NCI-H345 (cell line): ENCODE results near the gene SHROOM1.
A peak's percentile ranks its signal among the peaks of the same experiment; 100 is the strongest.
"Not testable (repeated sequence)": the region's sequence is repeated elsewhere in the genome, so short reads cannot be mapped to it uniquely, and the experiment has no call there.

ENCODE experiments used
- DNase-seq: peaks from one replicate; lab custom pipeline; 2025; lab: John Stamatoyannopoulos, UW

The SHROOM1 gene

DNA sequence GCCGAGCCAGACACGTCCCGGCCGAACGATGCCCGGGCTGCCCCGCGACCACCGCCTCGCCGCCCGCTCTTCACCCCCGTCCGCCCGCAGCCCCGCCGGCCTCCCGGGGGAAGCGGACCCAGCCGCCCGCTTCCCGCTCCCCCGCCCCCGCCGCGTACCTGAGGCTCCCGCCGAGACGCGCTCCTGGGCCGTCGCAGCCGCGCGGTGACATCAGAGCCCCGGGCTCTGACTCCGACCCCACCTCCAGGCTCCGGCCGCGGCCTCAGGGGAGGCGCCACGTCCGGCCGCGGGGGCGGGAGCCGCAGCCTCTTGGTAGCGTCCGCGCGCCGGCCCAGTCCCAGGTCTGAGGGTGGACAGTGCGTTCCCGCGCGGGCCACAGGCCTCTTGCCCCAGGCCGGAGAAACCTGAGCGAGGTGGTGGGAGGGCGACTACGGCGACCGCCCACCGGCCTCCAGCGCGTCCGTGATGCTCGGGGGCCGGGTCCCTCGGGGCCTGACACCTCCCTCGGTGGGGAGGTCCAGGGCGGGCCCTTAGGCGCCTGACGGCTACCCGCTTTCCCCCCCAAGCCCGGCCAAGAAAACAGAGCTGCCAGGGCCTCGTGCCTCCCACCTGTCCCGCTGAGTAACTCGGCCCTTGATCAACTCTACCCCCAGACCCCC lies at the start of gene SHROOM1:
SHROOM1 (minus strand) TSS at position 212 of the 659 bp plus-strand sequence. CDS start 4,507 bp downstream, outside the sequence.
- DNase-seq, result peak; percentile 34

DNA sequence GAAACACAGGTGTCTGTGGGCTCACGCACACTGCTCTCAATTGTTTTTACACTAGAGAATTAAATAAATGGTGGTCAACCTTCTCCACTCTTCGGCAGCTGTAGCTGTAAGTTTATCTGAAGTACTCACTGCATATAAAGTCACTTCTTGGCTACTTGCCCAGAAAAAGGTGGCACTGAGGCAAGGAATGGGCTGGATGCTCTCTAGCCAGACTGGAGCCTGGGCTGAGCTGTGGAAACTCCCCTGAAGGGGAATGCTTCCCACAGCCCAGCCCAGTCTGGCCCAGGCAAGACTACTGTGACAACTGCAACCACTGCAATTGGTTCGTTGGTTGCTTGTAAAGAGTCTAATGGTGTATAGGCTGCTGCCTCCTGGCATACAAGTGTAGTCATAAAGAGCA lies 47.5 kb upstream of the SHROOM1 start:
- DNase-seq, result peak; percentile 53

- DNase-seq, result no peak
These were observed 47.0 kb upstream of the SHROOM1 start for GRCh38 chr5:132877466-132877865.

DNA sequence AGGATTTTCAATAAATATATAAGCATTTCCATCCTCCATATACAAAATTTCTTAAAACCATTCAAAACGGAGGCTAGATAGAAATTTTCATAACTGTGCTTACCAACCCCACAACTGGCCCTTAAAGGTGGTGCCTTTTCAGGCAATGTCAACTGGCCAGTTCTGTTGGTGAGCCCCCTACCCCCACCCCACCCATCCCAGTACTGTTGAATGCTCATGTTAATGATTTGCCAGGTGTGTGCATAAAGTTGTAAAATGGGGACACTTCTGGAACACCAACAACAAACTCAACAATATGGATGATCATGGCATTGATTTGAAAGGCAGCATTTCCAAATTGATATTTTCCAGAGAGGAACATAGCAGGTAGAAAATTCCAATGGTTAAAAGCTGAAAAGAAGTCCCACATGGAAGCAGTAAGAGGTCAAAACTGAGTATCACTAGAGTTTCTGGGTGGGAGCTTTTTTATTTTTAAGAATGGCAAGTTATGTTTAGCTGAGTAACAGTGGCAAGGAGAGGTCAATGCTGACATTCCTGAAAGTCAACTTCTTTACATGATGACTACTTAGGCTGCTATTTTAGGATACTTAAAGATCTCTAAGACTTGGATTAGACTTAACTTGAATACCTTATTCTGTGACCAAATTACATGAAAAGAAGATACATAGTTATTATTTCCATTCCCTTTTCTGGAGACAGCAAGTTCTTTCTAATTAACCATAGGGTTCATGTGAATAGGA lies 45.7 kb upstream of the SHROOM1 start:
- DNase-seq, result no peak

DNA sequence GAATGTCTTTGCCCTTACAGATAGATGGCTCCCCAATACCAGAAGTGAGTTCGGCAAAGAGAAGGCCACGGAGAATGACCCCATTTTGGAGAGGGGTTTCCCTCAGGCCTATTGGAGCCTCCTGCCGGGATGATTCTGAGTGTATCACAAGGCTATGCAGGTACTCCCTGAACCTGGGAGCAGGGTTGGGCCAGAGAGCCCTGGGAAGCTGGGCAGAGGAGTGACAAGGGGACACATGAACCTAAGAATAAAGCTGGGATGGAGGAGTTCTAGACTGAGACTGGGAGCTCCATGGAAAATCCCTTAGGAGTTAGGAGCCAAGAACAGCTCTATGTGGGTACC lies 43.5 kb upstream of the SHROOM1 start:
- no peak for DNase-seq

- DNase-seq, result no peak
These were observed 42.9 kb upstream of the SHROOM1 start, which contains the start of gene LEAP2 for GRCh38 chr5:132873119-132873929. LEAP2 (plus strand) TSS chr5:132873668; CDS start chr5:132873695, 27 bp downstream.

DNA sequence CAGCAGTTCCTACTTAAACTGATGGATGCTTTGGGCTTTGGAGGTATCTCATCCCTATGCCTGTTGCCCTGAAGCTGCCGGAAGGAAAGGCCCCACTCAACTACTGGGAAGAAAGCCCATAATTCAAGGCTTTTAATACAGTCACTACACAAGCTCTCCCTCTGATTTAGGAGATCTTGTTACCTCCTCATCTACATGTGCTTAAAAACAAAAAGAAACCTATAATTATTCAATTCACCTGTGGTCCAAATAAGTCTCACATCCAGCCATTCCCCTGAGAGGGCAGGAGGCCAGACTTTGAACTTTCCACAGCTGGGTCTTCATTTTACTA lies 42.3 kb upstream of the SHROOM1 start:
- no peak for DNase-seq

DNA sequence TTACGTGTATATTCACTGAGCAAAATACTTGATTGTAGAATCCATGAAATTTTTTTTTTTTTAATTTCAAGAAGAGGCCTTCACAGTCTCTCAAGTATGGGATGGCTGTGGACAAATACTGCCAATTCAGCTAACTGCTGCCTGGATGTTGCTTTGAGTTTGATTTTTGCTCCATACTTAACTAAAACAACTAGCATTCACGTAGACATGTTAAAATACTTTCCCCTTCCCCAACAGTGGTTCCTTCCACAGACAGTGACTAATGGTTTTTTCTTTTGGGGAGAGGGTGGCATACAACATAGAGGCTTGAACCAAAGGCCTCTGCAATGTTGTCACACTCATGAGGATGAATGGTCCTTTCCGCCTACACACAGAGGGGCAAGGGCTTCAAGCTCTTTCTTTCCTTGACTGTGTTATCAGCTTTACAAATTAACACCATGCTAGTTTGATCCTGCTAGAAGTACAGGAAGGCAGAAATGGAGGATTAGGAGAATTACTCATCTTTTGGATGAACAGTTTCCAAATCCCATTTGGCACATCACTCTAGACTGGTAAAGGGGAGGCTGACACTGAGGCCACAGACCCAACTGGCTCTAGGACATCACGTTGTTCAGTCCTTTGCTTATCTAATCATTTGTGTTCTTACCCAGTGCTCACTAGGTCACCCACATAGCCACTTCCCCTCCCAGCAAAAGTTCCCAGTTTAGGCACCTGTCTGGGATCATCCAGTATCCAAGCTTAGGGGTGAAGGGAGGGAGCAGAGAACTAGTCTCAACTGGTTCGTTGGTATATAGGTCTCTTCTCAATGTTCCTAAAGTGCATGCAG lies 41.2 kb upstream of the SHROOM1 start:
- DNase-seq, result no peak

GRCh38 chr5:132870801-132871200 lies 40.4 kb upstream of the SHROOM1 start:
- no peak for DNase-seq

GRCh38 chr5:132868754-132869153 lies 38.3 kb upstream of the SHROOM1 start:
- DNase-seq, result no peak

DNA sequence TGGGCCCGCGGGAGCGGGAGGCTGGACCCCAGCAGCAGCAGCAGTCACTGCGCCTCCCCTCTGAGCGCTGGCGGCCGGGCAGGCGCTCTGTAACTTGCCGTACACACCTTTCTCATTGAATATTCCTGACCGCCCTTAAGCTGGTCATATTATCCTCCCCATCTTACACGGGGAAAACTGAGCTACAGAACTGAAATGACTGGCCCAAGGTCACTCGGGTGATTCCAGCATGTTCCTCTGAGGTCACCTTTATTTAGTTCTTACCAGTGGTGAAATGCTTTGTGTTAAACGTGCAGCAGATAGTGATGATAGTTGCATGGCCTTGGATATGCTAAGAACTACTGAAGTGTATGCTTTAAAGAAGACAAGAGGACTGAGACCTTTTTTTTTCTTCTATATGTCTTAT lies 36.6 kb upstream of the SHROOM1 start:
- DNase-seq, result no peak

- peak; percentile 98 for DNase-seq
These were observed 36.0 kb upstream of the SHROOM1 start, which contains the start of the genes GDF9 and UQCRQ for GRCh38 chr5:132866342-132867045. GDF9 (minus strand) TSS chr5:132866469; CDS start chr5:132864533, 1,936 bp downstream. UQCRQ (plus strand) TSS chr5:132866642; CDS start chr5:132866882, 240 bp downstream.

- no peak for DNase-seq
These were observed 35.4 kb upstream of the SHROOM1 start for GRCh38 chr5:132865668-132866341.

DNA sequence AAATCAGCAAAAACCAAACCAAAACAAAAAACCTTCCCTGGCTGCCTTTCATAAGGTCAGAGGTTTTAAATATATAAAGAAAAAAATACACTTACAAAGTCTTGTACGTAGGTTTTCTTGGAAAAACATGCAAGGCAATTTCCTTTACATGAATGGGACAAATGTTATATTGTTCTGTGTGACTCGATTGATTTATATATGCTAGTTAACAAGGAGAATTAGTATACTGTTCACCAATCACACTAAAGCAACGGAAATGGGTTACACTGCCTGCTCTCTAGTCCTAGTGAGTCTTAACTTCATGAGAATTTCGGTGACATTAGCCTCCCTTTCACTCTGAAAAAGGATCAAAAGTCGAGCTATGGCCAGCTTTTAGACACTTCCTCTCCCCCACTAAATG lies 30.3 kb upstream of the SHROOM1 start:
- no peak for DNase-seq

DNA sequence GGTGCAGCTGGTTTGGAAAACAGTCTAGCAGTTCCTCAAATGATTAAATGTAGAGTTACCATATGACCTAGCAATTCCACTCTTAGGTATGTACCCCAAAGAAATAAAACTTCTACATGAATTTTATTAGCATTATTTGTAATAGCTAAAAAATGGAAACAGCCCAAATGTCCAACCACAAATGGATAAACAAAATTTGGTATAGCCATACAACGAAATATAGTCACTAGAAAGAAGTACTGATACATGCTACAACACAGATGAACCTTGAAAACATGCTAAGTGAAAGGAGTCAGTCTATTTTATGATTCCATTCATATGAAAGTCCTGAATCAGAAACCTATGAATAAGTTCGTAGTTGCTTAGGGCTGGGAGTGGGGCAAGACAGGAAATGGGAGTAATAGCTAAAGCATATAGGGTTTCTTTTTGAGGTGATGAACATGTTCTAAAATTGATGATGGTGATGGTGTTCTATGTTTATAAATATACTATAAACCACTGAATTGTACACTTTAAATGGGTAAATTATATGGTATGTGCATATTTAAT lies 29.5 kb upstream of the SHROOM1 start:
- DNase-seq, result no peak

DNA sequence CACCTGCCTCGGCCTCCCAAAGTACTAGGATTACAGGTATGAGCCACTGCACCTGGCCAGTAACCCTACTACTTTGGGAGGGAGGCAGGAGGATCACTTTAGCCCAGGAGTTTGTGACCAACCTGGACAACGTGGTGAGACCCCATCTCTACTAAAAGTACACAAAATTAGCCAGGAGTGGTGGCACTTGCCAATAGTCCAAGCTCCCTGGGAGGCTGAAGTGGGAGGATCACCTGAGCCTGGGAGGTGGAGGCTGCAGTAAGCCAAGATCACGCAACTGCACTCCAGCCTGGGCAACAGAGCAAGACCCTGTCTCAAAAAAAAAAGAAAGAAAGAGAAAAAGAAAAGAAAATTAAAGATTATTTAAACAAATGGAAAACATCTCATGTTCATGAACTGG lies 25.6 kb upstream of the SHROOM1 start:
- no peak for DNase-seq

DNA sequence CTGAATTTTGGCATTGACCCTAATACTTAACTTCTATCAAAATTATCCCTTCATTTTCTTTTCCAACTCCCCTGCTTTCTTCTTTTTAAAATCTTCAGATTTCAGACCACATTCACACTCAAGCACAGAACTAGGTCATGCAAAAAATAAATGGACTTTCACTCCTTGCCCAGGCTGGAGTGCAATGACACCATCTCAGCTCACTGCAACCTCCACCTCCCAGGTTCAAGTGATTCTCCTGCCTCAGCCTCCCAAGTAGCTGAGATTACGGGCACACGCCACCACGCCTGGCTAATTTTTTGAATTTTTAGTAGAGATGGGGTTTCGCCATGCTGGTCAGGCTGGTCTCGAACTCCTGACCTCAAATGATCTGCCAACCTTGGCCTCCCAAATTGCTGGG lies 24.5 kb upstream of the SHROOM1 start:
- DNase-seq, result not testable (repeated sequence)

GRCh38 chr5:132854301-132854700 lies 23.9 kb upstream of the SHROOM1 start:
- DNase-seq, result no peak

GRCh38 chr5:132853790-132854189 lies 23.3 kb upstream of the SHROOM1 start:
- DNase-seq, result no peak

GRCh38 chr5:132853323-132853722 lies 22.9 kb upstream of the SHROOM1 start:
- no peak for DNase-seq
